ENCODE results near the gene AKAIN1. TPM values are rescaled to one million over a fixed set of nuclear protein-coding genes. Genes with fewer than 3 reads are reported as not detected.

The AKAIN1 gene
- total and polyA plus RNA-seq, 5 experiments from 2014 or later, result not detected

- ATAC-seq, result no peak
- no peaks in the 10 kb centered on the region for H3K27me3 Mint-ChIP-seq
- no peak overlapping the region for H3K27ac Mint-ChIP-seq
- H3K4me1 Mint-ChIP-seq, result peaks cover 0 to 7% (median 4%) of the 10 kb centered on the region in 4 donors
- peaks cover 0 to 2% (median 0%) of the 10 kb centered on the region in 9 donors for H3K9me3 Mint-ChIP-seq
- POLR2A ChIA-PET, result no interaction called here
- no peak overlapping the region for H3K4me3 Mint-ChIP-seq
- DNase-seq, result no peak
- peaks cover 0 to 6% (median 2%) of the 10 kb centered on the region in 3 donors for H3K36me3 Mint-ChIP-seq
Observed at GRCh38 chr18:5132987-5133386, 64.1 kb downstream of the AKAIN1 start.

- POLR2A ChIA-PET, result interaction anchor here (0.9 kb wide), 1 partner anchor 172 kb away, joined by 3 read pairs; no protein-coding TSS in a partner anchor
- Mint-ChIP-seq H3K4me1 (peaks cover 0 to 3% (median 1%) of the 10 kb centered on the region in 4 donors), H3K27me3 (no peaks in the 10 kb centered on the region), H3K36me3 (peaks cover 0 to 43% (median 18%) of the 10 kb centered on the region in 3 donors), H3K27ac (peak overlapping the region in 1 of 10 donors; percentile 41), H3K9me3 (peaks cover 0 to 73% (median 34%) of the 10 kb centered on the region in 9 donors), H3K4me3 (peak overlapping the region in 1 of 10 donors; percentile 34)
- ATAC-seq (peak in 1 of 2 donors; percentile 89), DNase-seq (peak in 2 of 10 donors; percentile 16 to 23)
Observed at GRCh38 chr18:5122272-5122671, 74.8 kb downstream of the AKAIN1 start.

GRCh38 chr18:5110266-5110665 is 86.8 kb downstream of the AKAIN1 start:
- peaks cover 0 to 6% (median 4%) of the 10 kb centered on the region in 4 donors for H3K4me1 Mint-ChIP-seq
- POLR2A ChIA-PET, result no interaction called here
- no peak for DNase-seq
- no peak overlapping the region for H3K4me3 Mint-ChIP-seq
- H3K9me3 Mint-ChIP-seq, result peaks cover 0 to 15% (median 10%) of the 10 kb centered on the region in 9 donors
- no peaks in the 10 kb centered on the region for H3K27me3 Mint-ChIP-seq
- peaks cover 0 to 11% (median 0%) of the 10 kb centered on the region in 3 donors for H3K36me3 Mint-ChIP-seq
- H3K27ac Mint-ChIP-seq, result no peak overlapping the region
- ATAC-seq, result no peak

- DNase-seq, result no peak
- ATAC-seq, result no peak
- peaks cover 0 to 1% (median 0%) of the 10 kb centered on the region in 9 donors for H3K9me3 Mint-ChIP-seq
- H3K4me3 Mint-ChIP-seq, result no peak overlapping the region
- H3K4me1 Mint-ChIP-seq, result peaks cover 0 to 7% (median 4%) of the 10 kb centered on the region in 4 donors
- H3K27ac Mint-ChIP-seq, result no peak overlapping the region
- H3K27me3 Mint-ChIP-seq, result no peaks in the 10 kb centered on the region
- POLR2A ChIA-PET, result no interaction called here
- no peaks in the 10 kb centered on the region for H3K36me3 Mint-ChIP-seq
Observed at GRCh38 chr18:5107988-5108387, 89.1 kb downstream of the AKAIN1 start.

GRCh38 chr18:5106730-5107129 is 90.3 kb downstream of the AKAIN1 start:
- DNase-seq (peak in 2 of 10 donors; percentile 35 to 47), ATAC-seq (peak; percentile 46 to 86)
- Mint-ChIP-seq H3K4me1 (peaks cover 0 to 7% (median 4%) of the 10 kb centered on the region in 4 donors), H3K9me3 (no peaks in the 10 kb centered on the region), H3K27ac (peak overlapping the region in 3 of 10 donors; percentile 17 to 55 (median 18)), H3K36me3 (no peaks in the 10 kb centered on the region), H3K4me3 (no peak overlapping the region), H3K27me3 (no peaks in the 10 kb centered on the region)
- POLR2A ChIA-PET, result no interaction called here

GRCh38 chr18:5104246-5104645 is 92.8 kb downstream of the AKAIN1 start:
- DNase-seq (no peak), ATAC-seq (no peak)
- POLR2A ChIA-PET, result interaction anchor here (1.1 kb wide), 1 partner anchor 191 kb away, joined by 5 read pairs; the partner anchor contains the start of gene ZBTB14
- Mint-ChIP-seq H3K27me3 (peaks cover 0 to 3% (median 0%) of the 10 kb centered on the region in 5 donors), H3K27ac (no peak overlapping the region), H3K36me3 (no peaks in the 10 kb centered on the region), H3K4me3 (no peak overlapping the region), H3K9me3 (no peaks in the 10 kb centered on the region), H3K4me1 (peaks cover 0 to 7% (median 4%) of the 10 kb centered on the region in 4 donors)

GRCh38 chr18:5103693-5104092 is 93.4 kb downstream of the AKAIN1 start:
- Mint-ChIP-seq H3K27me3 (peaks cover 0 to 3% (median 0%) of the 10 kb centered on the region in 5 donors), H3K4me3 (no peak overlapping the region), H3K36me3 (no peaks in the 10 kb centered on the region), H3K27ac (no peak overlapping the region), H3K4me1 (peaks cover 0 to 7% (median 4%) of the 10 kb centered on the region in 4 donors), H3K9me3 (no peaks in the 10 kb centered on the region)
- DNase-seq, result no peak
- POLR2A ChIA-PET, result interaction anchor here (1.1 to 1.5 kb wide), 2 partner anchors 134 to 191 kb away, joined by 5 read pairs; partner anchors contain the start of gene ZBTB14
- no peak for ATAC-seq

GRCh38 chr18:5103286-5103685 is 93.8 kb downstream of the AKAIN1 start:
- Mint-ChIP-seq H3K27me3 (peaks cover 0 to 3% (median 0%) of the 10 kb centered on the region in 5 donors), H3K4me3 (no peak overlapping the region), H3K27ac (no peak overlapping the region), H3K4me1 (peaks cover 0 to 7% (median 4%) of the 10 kb centered on the region in 4 donors), H3K9me3 (no peaks in the 10 kb centered on the region), H3K36me3 (no peaks in the 10 kb centered on the region)
- ATAC-seq, result peak; percentile 30 to 41
- POLR2A ChIA-PET, result interaction anchor here (1.1 to 1.5 kb wide), 2 partner anchors 134 to 192 kb away, joined by 5 read pairs; partner anchors contain the start of gene ZBTB14
- peak in 2 of 10 donors; percentile 12 to 18 for DNase-seq

- no peaks in the 10 kb centered on the region for H3K4me1 Mint-ChIP-seq
- H3K9me3 Mint-ChIP-seq, result peaks cover 0 to 14% (median 5%) of the 10 kb centered on the region in 9 donors
- H3K27ac Mint-ChIP-seq, result no peak overlapping the region
- H3K36me3 Mint-ChIP-seq, result peaks cover 0 to 6% (median 6%) of the 10 kb centered on the region in 3 donors
- no peak overlapping the region for H3K4me3 Mint-ChIP-seq
- ATAC-seq (no peak), DNase-seq (no peak)
- H3K27me3 Mint-ChIP-seq, result peaks cover 0 to 3% (median 0%) of the 10 kb centered on the region in 5 donors
- POLR2A ChIA-PET, result no interaction called here
Observed at GRCh38 chr18:5097116-5097703, 99.8 kb downstream of the AKAIN1 start.

GRCh38 chr18:5095239-5095638 is 101.8 kb downstream of the AKAIN1 start:
- POLR2A ChIA-PET, result no interaction called here
- DNase-seq, result no peak
- peaks cover 0 to 3% (median 0%) of the 10 kb centered on the region in 5 donors for H3K27me3 Mint-ChIP-seq
- no peak overlapping the region for H3K4me3 Mint-ChIP-seq
- H3K4me1 Mint-ChIP-seq, result no peaks in the 10 kb centered on the region
- peaks cover 0 to 13% (median 11%) of the 10 kb centered on the region in 3 donors for H3K36me3 Mint-ChIP-seq
- no peak for ATAC-seq
- no peak overlapping the region for H3K27ac Mint-ChIP-seq
- H3K9me3 Mint-ChIP-seq, result peaks cover 0 to 30% (median 9%) of the 10 kb centered on the region in 9 donors

- Mint-ChIP-seq H3K4me3 (no peak overlapping the region), H3K27ac (no peak overlapping the region), H3K4me1 (no peaks in the 10 kb centered on the region), H3K27me3 (no peaks in the 10 kb centered on the region), H3K36me3 (peaks cover 0 to 18% (median 17%) of the 10 kb centered on the region in 3 donors), H3K9me3 (peaks cover 0 to 41% (median 19%) of the 10 kb centered on the region in 9 donors)
- DNase-seq (no peak), ATAC-seq (no peak)
- POLR2A ChIA-PET, result no interaction called here
Observed at GRCh38 chr18:5093902-5094301, 103.2 kb downstream of the AKAIN1 start.
